IPS-20b (cell line): Measurements from ENCODE around the gene HOMER3.

Experiments used
- H3K27ac ChIP-seq: one replicate; pipeline ENCODE4 v1.5.1; 2013; ENCODE audit warnings: low read length
- H3K27me3 ChIP-seq: 2 replicates; pipeline ENCODE4 v1.6.1; 2013; ENCODE audit warnings: mild to moderate bottlenecking, low read length, inconsistent platforms; ENCODE audit not compliant: insufficient read depth
- H3K36me3 ChIP-seq: 2 replicates; pipeline ENCODE4 v1.6.1; 2013; ENCODE audit warnings: low read depth, mild to moderate bottlenecking, inconsistent platforms, low read length, moderate library complexity; ENCODE audit not compliant: insufficient read depth
- H3K4me1 ChIP-seq: 2 replicates; pipeline ENCODE4 v1.6.1; 2013; ENCODE audit warnings: mild to moderate bottlenecking, control low read depth, inconsistent platforms, low read length, moderate library complexity; ENCODE audit not compliant: insufficient read depth
- H3K4me3 ChIP-seq: 2 replicates; pipeline ENCODE4 v1.5.1; 2013; ENCODE audit warnings: mild to moderate bottlenecking, low read length, inconsistent platforms
- H3K9ac ChIP-seq: 2 replicates; pipeline ENCODE4 v1.6.1; 2013; ENCODE audit warnings: low read depth, mild to moderate bottlenecking, inconsistent platforms, low read length, moderate library complexity
- H3K9me3 ChIP-seq: 2 replicates; pipeline ENCODE4 v1.6.1; 2013; ENCODE audit warnings: mild to moderate bottlenecking, low read depth, low read length, inconsistent platforms; ENCODE audit not compliant: insufficient read depth

Gene HOMER3

DNA sequence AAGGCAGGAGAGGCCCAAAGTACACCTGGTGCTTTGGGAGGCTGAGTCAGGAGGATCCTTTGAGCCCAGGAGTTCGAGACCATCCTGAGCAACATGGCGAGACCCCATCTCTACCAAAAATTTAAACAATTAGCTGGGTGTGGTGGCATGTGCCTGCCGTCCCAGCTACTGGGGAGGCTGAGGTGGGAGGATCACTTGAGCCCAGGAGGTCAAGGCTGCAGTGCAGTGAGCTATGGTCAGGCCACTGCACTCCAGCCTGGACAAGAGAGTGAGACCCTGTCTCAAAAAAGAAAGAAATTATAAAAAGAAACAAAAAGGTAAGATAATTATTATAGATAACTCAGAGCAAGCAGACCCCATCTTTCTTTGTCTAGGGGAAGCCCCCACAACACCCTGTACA lies 1.9 kb downstream of the HOMER3 start:
- Histone ChIP-seq H3K36me3 (0 out of 2 replicates have a peak, but pooled peaks cover 9% of the 10 kb centered on the region), H3K4me1 (peaks cover 5% of the 10 kb centered on the region), H3K27ac (no peak overlapping the region), H3K4me3 (peak overlapping the region; percentile 81; the same call in 1 of the 2 replicates), H3K27me3 (peaks cover 15% of the 10 kb centered on the region), H3K9me3 (no peaks in the 10 kb centered on the region), H3K9ac (no peak overlapping the region; the same call in 1 of the 2 replicates)

DNA sequence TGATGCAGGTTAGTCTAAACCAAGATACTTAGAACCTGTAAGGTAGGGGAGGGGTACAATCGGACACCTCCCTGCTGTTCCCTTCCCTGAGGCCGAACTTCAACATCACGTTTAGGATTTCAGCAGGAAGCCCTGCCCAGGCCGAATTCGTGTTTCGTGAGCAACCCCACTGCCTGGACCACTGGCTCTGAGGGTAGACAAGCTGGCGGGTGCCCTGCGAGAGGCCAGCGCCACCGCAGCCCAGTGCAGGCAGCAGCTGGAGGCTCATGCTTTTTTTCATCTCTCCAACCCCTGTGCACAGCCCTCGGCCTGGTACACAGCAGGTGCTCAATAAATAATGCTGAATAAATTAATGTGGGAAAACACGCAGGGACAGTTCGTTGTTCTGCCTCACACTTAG lies 7.7 kb downstream of the HOMER3 start:
- no peaks in the 10 kb centered on the region for H3K4me1 ChIP-seq

DNA sequence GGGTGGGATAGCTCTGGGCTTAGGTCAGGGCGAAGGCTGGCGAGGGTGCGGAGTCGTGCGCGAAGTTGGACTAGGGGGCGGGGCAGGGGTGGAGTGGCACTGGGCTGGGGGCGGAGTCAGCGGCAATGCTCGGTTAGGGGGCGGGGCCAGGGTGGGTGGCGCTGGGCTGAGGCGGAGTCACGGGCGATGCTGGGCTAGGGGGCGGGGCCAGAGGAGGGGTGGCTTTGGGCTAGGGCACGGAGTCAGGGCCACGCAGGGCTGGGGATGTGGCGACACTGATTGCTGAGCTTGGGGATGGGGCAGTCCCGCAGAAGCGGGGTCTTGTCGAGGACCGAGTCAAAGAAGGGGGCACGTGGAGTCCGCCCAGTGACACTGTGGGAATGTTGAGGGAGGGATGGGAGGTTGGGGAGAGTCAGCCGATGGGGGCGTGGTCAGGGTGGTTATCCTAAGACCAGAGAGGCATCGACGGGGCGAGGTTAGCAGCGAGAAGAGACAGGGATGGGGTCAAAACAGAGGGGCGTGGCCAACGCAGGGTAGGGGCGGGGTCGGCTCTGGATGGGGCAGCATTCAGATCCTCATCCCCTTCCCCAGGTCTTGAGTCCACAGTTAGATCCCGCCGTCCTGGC lies 8.7 kb downstream of the HOMER3 start:
- Histone ChIP-seq H3K36me3 (peaks cover 22% of the 10 kb centered on the region), H3K9ac (no peak overlapping the region), H3K4me3 (peak overlapping the region; percentile 80)

More for the DNA sequence above, 7.7 kb downstream of the HOMER3 start:
- no peak overlapping the region for H3K9ac ChIP-seq
- H3K9me3 ChIP-seq, result no peaks in the 10 kb centered on the region
- H3K4me3 ChIP-seq, result peak overlapping the region; percentile 60; the same call in 1 of the 2 replicates
- peaks cover 16% of the 10 kb centered on the region; the same call in 1 of the 2 replicates for H3K36me3 ChIP-seq
- H3K27me3 ChIP-seq, result no peaks in the 10 kb centered on the region
- no peak overlapping the region for H3K27ac ChIP-seq

DNA sequence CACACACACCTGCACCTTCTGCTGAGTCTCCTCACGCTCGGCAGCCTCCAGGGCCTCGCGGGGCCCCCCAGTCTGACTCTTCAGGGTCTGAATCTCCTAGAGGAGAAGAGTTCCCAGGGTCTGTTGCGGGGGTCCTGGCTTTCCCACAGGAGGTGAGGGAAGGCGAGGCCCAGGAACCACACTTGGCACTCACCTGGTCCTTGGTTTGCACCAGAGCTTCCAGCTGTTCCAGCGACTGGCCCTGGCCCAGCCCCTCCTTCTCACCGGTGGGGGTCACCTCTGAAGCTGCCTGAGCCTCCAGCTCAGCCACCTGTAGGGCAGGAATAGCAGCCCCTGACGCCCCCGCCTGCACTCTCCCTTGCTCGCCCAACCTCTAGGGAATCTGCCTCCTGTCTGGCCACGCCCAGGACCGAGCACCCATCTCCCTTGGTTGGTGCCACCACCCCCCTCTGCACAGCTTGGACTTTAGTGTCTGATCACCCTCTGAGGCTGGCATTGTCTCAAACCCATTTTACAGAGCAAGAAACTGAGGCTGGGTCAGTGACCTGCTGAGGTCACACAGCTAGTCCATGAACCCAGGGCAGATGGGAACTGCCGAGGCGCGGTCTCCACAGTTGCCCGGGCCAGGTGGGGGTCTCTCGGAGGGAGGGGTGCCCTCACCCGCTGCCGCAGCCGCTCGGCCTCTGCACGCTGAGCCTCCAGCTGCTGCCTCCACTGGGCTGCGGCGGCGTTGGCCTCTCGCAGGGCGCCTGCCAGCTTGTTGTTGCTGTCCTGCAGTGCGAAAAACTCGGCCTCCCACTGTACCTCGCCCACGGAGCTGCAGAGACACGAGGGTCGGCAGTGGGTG lies 9.5 kb downstream of the HOMER3 start:
- Histone ChIP-seq H3K4me1 (no peaks in the 10 kb centered on the region), H3K36me3 (peaks cover 30% of the 10 kb centered on the region), H3K27ac (no peak overlapping the region), H3K9me3 (no peaks in the 10 kb centered on the region), H3K4me3 (no peak overlapping the region), H3K9ac (no peak overlapping the region), H3K27me3 (no peaks in the 10 kb centered on the region)

More for the DNA sequence above, 8.7 kb downstream of the HOMER3 start:
- Histone ChIP-seq H3K4me1 (no peaks in the 10 kb centered on the region), H3K27me3 (no peaks in the 10 kb centered on the region), H3K9me3 (no peaks in the 10 kb centered on the region), H3K27ac (no peak overlapping the region)

DNA sequence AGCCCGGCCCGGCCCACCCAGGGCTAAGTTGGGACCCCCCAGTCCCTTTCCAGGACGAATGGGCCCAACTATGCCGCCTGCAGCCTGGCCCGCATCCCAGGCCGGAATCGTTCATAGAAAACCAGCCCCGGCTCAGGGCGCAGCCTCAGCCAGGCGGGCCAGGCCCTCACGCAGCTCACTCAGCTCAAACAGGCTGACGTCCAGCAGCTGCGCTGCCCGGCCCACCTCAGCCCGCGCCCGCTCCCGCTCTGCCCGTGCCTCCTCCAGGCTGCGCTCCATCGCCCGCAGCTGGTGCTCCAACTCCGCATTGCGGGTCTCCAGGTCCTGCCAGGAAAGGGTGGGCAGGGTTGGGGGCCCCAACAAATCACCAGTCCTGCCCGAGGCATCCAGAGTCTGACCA lies 11.7 kb downstream of the HOMER3 start:
- Histone ChIP-seq H3K9me3 (no peaks in the 10 kb centered on the region), H3K9ac (no peak overlapping the region), H3K27me3 (no peaks in the 10 kb centered on the region), H3K4me3 (no peak overlapping the region), H3K4me1 (no peaks in the 10 kb centered on the region), H3K27ac (no peak overlapping the region), H3K36me3 (peaks cover 46% of the 10 kb centered on the region)

DNA sequence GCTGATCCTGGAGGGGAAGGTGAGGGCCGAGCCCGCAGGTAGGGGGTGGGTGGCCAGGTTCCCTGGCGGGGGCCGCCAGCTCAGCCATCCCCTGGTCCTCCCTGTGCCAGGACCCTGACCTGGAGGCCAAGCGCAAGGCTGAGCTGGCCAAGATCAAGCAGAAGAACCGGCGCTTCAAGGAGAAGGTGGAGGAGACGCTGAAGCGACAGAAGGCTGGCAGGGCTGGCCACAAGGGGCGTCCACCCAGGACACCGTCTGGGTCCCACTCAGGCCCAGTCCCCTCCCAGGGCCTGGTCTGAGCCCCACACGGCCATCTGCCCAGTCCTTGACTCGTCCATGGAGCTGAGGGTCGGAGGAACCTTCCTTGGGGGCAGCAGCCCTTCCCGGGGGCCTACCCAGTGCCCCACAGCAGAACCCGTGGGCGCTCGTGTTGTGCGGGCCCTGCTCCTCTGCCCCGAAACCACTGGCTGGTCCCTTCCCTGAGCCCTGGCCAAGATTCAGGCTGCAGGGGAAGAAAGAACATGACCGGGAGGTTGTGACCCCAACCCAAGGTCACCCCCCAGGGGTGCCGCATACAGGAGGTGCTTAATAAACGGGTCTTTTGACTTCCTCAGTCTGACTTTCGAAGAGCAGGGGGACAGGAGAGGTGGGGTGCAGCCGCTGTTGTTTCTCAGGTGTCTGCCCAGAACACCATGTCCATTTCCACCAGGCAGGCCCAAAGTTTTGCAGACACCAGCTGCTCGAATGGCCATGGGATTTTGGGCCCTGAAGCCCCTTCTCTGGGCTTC lies 12.8 kb downstream of the HOMER3 start:
- H3K36me3 ChIP-seq, result peaks cover 52% of the 10 kb centered on the region
- H3K9me3 ChIP-seq, result no peaks in the 10 kb centered on the region
- no peak overlapping the region for H3K4me3 ChIP-seq
- H3K4me1 ChIP-seq, result no peaks in the 10 kb centered on the region
- H3K27ac ChIP-seq, result no peak overlapping the region
- H3K27me3 ChIP-seq, result no peaks in the 10 kb centered on the region
- no peak overlapping the region for H3K9ac ChIP-seq

DNA sequence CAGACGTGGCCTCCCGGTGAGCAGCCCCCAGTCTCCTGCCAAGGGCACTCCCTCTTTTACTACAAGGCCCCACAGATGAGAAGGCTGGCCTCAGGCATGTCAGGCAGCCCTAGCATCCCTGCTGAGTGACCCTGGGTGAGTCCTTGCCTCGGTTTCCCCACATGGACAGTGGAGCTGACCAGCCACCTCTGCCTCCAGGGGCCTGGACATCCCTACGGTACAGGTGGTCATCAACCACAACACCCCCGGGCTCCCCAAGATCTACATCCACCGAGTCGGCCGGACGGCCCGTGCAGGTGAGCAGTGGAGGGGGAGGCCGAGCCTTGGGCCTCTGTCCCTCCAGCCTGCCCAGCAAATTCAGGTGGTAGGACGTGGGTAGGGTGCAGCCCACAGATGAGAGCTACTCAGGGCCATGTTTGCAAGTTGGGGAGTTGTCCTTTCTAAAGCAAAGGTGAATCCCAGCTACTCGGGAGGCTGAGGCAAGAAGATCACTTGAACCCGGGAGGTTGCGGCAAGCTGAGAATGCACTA lies 16.3 kb downstream of the HOMER3 start:
- Histone ChIP-seq H3K27me3 (no peaks in the 10 kb centered on the region), H3K9ac (no peak overlapping the region), H3K9me3 (no peaks in the 10 kb centered on the region), H3K27ac (no peak overlapping the region), H3K36me3 (peaks cover 67% of the 10 kb centered on the region), H3K4me3 (no peak overlapping the region), H3K4me1 (peaks cover 4% of the 10 kb centered on the region)

DNA sequence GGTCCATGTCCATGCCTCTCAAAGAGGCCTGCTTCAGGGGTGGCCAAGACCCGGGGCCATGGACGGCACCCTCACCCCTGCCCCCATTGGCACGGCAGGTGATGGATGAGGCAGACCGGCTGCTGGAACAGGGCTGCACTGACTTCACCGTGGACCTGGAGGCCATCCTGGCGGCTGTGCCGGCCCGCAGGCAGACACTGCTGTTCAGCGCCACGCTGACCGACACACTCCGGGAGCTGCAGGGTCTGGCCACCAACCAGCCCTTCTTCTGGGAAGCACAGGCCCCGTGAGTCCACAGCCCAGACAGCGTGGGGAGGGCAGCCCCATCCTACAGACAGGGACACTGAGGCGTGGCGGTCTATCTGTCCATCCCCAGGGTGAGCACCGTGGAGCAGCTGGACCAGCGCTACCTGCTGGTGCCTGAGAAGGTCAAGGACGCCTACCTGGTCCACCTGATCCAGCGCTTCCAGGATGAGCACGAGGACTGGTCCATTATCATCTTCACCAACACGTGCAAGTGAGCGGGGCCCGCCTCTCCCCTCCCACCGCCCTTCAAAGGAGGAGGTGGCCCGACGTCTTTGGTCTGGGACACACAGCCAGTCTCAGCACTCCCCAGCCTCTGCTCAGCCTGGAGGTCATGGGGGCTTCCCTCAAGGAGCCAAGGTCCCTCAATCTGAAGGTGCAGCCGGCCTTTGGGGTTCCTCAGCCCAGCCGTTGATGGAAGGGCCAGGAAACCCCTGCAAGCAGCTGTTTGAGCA lies 18.6 kb downstream of the HOMER3 start:
- H3K9ac ChIP-seq, result no peak overlapping the region
- H3K27me3 ChIP-seq, result no peaks in the 10 kb centered on the region
- no peaks in the 10 kb centered on the region for H3K9me3 ChIP-seq
- H3K36me3 ChIP-seq, result peaks cover 51% of the 10 kb centered on the region
- H3K27ac ChIP-seq, result no peak overlapping the region
- H3K4me1 ChIP-seq, result peaks cover 4% of the 10 kb centered on the region
- H3K4me3 ChIP-seq, result no peak overlapping the region

DNA sequence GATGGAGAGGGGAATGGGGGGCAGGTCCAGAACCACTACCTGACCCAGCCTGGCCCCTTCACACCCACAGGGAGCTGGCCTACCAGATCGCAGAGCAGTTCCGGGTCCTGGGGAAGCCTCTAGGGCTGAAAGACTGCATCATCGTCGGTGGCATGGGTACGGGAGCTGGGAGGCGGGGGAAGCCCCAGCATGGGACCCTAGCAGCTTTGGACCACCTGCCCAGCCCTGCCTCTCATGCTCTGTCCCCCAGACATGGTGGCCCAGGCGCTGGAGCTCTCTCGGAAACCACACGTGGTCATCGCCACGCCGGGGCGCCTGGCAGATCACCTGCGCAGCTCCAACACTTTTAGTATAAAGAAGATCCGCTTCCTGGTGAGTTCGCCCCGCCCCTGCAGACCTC lies 19.4 kb downstream of the HOMER3 start:
- Histone ChIP-seq H3K9me3 (no peaks in the 10 kb centered on the region), H3K27me3 (no peaks in the 10 kb centered on the region), H3K36me3 (peaks cover 43% of the 10 kb centered on the region), H3K4me1 (peaks cover 4% of the 10 kb centered on the region), H3K9ac (no peak overlapping the region), H3K27ac (no peak overlapping the region), H3K4me3 (no peak overlapping the region)

DNA sequence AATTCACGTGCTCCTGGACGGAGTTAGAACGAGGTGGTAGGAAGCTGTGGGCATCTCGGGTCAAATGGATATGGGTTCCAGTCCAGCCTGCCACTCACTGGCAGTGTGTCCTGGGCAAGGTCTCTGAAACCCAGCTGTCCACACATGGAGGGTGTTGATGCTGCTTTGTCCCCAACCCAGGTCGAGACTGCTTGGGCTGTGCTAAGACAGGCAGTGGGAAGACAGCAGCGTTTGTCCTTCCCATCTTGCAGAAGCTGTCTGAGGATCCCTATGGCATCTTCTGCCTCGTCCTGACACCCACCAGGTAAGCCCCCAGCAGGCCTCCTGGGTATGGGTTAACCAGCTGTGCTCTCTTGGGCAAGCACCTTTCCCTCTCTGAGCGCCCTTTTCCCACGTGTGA lies 20.6 kb downstream of the HOMER3 start:
- peak overlapping the region; percentile 97 for H3K4me3 ChIP-seq
- H3K27ac ChIP-seq, result no peak overlapping the region
- no peaks in the 10 kb centered on the region for H3K9me3 ChIP-seq
- peaks cover 32% of the 10 kb centered on the region for H3K36me3 ChIP-seq
- H3K9ac ChIP-seq, result peak overlapping the region; percentile 71; the same call in 1 of the 2 replicates
- peaks cover 4% of the 10 kb centered on the region for H3K4me1 ChIP-seq
- no peaks in the 10 kb centered on the region for H3K27me3 ChIP-seq

DNA sequence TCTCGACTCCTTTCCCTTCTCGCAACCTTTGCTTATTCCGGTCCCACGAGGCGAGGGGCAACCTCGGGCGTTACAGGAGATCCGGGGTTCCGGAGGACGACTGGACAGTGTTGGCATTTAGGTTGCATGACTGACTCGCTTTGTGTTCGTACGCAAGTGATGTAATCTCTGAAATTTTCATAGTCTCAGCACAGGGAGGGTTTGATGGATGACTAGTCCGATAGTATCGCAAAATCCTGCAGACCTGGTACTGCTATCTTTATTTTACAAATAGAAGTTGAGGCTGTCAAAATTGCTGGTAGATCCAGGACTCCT lies 21.2 kb downstream of the HOMER3 start:
- Histone ChIP-seq H3K9me3 (no peaks in the 10 kb centered on the region), H3K4me3 (peak overlapping the region; percentile 97), H3K27me3 (no peaks in the 10 kb centered on the region), H3K4me1 (peaks cover 4% of the 10 kb centered on the region), H3K27ac (no peak overlapping the region), H3K9ac (peak overlapping the region; percentile 71), H3K36me3 (peaks cover 30% of the 10 kb centered on the region)
